ENCODE results near the gene RFX3.
A peak's percentile ranks its signal among the peaks of the same experiment; 100 is the strongest.

Gene RFX3

DNA sequence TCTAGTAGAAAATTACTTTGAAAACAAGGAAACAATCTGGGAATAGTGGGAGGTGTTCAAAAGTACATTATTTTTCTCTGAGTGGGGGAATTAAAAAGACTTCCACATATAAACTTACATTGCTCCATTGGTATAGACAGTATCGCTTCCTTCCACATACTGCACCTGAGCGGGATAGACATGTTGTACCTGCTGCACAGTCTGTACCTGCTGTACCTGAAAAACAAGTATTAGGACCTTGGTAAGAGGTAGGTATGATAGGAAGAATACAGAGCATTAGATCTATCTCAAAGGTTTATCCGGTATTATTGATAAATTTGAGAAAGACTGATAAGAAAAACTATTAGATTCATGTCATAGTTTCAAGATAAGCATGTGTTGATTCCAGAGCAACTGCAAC, 179.3 kb downstream of the RFX3 start:
- TF ChIP-seq GATA3 (IDR thresholded peaks at IDR 0.05; ENCODE audit: low read depth, low read length): no peak
- TF ChIP-seq GATA2 (IDR thresholded peaks at IDR 0.05; ENCODE audit: low read depth, low read length): no peak

DNA sequence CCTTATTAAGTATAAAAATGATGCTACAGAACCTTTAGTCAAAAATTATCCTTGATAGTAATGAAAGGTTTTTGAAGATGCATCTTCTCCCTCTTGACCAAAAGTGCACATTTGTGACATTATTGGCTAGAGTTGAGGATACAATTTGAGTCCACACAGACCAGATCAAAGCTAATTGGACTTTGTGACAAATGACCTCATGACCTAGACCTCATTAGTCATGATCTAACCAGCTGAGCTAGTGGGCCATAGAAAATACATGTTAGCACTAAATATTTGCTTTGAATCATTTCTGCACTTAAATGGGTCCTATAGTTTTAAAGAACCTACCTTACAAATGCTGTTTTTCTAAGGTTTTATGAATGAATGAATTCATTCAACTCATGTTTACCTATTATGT, 182.1 kb downstream of the RFX3 start:
- TF ChIP-seq GATA2 (IDR thresholded peaks at IDR 0.05; ENCODE audit: low read depth, low read length) (no peak), GATA3 (IDR thresholded peaks at IDR 0.05; ENCODE audit: low read depth, low read length) (no peak)

GRCh38 chr9:3342159-3342777, 183.5 kb downstream of the RFX3 start:
- TF ChIP-seq GATA2 (IDR thresholded peaks at IDR 0.05; ENCODE audit: low read depth, low read length) (no peak), GATA3 (IDR thresholded peaks at IDR 0.05; ENCODE audit: low read depth, low read length) (no peak)

GRCh38 chr9:3337515-3338225, 188.1 kb downstream of the RFX3 start:
- TF ChIP-seq GATA3 (IDR thresholded peaks at IDR 0.05; ENCODE audit: low read depth, low read length): no peak
- no peak for TF ChIP-seq GATA2 (IDR thresholded peaks at IDR 0.05; ENCODE audit: low read depth, low read length)

DNA sequence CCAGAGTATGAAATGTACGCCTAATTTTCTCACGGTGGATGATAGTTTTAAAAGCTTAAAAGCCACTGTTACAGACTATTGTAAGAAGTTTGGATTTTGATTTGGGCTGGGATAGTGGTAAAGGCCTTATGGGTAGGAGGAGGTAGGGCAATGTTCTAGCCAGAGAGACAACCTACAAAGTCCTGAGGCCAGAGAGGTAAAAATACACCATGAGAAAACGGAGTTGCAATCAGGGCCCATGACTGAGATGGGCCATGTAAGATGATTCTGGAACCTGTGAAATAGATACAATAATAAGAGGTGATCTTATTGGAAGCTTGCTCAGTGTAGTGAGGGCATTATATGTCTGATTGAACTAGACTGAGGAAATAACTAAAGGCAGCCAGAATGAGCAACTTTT, 188.8 kb downstream of the RFX3 start:
- TF ChIP-seq GATA2 (IDR thresholded peaks at IDR 0.05; ENCODE audit: low read depth, low read length) (no peak), GATA3 (IDR thresholded peaks at IDR 0.05; ENCODE audit: low read depth, low read length) (no peak)

- no peak for TF ChIP-seq GATA2 (IDR thresholded peaks at IDR 0.05; ENCODE audit: low read depth, low read length)
- no peak for TF ChIP-seq GATA3 (IDR thresholded peaks at IDR 0.05; ENCODE audit: low read depth, low read length)
These were observed 193.0 kb downstream of the RFX3 start for GRCh38 chr9:3332802-3333201.

DNA sequence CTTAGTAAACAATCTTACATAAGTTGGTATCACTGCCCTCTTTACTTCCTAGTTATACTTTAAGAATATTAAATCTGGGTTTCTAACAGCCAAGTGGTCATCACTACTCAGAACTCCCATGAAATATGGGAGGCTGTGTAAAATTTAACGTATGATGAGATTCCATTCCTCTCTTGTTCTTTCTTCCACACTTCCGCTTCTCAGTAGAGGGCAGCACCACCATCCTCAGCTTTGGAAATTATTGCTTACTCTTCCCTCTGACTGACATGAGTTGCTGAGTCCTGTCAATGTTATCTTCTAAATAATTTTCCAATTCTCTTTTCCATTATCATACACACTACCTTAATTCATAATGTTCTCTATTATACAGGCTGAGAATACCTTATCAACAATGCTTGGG, 194.0 kb downstream of the RFX3 start:
- TF ChIP-seq GATA2 (IDR thresholded peaks at IDR 0.05; ENCODE audit: low read depth, low read length) (no peak), GATA3 (IDR thresholded peaks at IDR 0.05; ENCODE audit: low read depth, low read length) (no peak)

- TF ChIP-seq GATA2 (IDR thresholded peaks at IDR 0.05; ENCODE audit: low read depth, low read length) (no peak), GATA3 (IDR thresholded peaks at IDR 0.05; ENCODE audit: low read depth, low read length) (no peak)
These were observed 194.9 kb downstream of the RFX3 start for GRCh38 chr9:3330792-3331420.

DNA sequence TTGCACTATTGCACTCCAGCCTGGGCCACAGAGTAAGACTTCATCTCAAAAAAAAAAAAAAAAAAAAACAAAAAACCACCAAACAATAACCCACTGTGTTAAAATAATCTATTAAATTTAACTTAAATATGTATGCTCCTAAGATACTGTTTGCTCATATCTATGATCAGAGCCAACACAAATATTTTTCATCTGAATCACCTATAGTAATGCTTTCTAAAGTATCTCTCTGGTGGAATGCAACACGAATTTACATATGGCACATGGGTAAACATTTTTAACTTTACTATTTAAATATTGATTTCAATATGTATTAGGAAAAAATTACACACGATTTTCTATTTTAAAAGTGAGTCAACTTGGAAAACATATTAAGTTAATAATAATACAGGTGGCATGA, 196.4 kb downstream of the RFX3 start:
- TF ChIP-seq GATA2 (IDR thresholded peaks at IDR 0.05; ENCODE audit: low read depth, low read length) (no peak), GATA3 (IDR thresholded peaks at IDR 0.05; ENCODE audit: low read depth, low read length) (no peak)

DNA sequence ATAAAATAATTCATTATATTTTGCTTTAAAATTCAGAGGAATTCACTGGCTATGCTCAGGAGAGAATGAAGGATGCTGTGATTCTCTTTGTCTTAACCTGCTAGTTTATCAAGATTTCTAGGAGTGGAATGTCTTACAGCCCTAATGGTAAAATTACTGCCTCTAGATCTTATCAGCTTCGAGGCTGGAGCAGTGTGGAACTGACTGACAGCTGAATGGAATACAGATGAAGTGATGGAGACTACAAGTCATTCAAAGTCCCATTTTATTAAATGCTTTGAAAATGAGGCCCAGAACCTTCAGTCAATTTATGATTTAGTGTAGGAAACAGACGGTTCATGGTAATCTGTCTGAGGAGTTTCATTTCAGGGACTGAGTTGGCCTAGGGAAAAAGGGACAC, 202.1 kb downstream of the RFX3 start:
- TF ChIP-seq GATA3 (IDR thresholded peaks at IDR 0.05; ENCODE audit: low read depth, low read length) (peak; percentile 65), GATA2 (IDR thresholded peaks at IDR 0.05; ENCODE audit: low read depth, low read length) (peak; percentile 74)

- TF ChIP-seq GATA3 (IDR thresholded peaks at IDR 0.05; ENCODE audit: low read depth, low read length) (no peak), GATA2 (IDR thresholded peaks at IDR 0.05; ENCODE audit: low read depth, low read length) (no peak)
These were observed 204.6 kb downstream of the RFX3 start for GRCh38 chr9:3321186-3321585.

DNA sequence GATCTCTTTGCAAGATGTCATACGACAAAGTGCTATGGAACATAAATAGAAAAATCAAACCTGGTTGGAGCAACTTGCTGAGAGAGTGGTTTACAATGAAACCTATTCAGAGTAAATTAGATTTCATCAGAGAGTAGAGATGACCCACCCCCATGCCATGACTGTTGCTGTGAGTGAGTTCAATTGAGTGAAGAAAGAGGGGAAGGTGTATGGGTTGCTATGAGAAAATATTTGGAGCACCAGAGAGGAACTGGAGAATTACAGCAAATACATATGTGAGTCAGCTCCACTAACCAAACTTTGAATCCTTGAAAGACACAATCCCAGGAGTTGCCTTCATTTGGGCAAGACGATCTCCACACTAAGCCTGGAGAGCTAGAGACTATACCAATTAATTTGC, 217.2 kb downstream of the RFX3 start:
- TF ChIP-seq GATA2 (IDR thresholded peaks at IDR 0.05; ENCODE audit: low read depth, low read length) (no peak), GATA3 (IDR thresholded peaks at IDR 0.05; ENCODE audit: low read depth, low read length) (no peak)

GRCh38 chr9:3299872-3300271, 225.9 kb downstream of the RFX3 start:
- TF ChIP-seq GATA3 (IDR thresholded peaks at IDR 0.05; ENCODE audit: low read depth, low read length) (no peak), GATA2 (IDR thresholded peaks at IDR 0.05; ENCODE audit: low read depth, low read length) (no peak)

GRCh38 chr9:3296536-3296935, 229.3 kb downstream of the RFX3 start:
- no peak for TF ChIP-seq GATA3 (IDR thresholded peaks at IDR 0.05; ENCODE audit: low read depth, low read length)
- TF ChIP-seq GATA2 (IDR thresholded peaks at IDR 0.05; ENCODE audit: low read depth, low read length): no peak

- TF ChIP-seq GATA3 (IDR thresholded peaks at IDR 0.05; ENCODE audit: low read depth, low read length) (no peak), GATA2 (IDR thresholded peaks at IDR 0.05; ENCODE audit: low read depth, low read length) (no peak)
These were observed 233.5 kb downstream of the RFX3 start for GRCh38 chr9:3292311-3292710.
